Epidermal melanocyte (primary cell): ENCODE results near the gene ZNF516.

ENCODE experiments used
- DNase-seq: peaks from one replicate; pipeline ENCODE4 v3.0.0; 2011; ENCODE audit warnings: low spot score; ENCODE audit not compliant: insufficient read length

ZNF516 gene

DNA sequence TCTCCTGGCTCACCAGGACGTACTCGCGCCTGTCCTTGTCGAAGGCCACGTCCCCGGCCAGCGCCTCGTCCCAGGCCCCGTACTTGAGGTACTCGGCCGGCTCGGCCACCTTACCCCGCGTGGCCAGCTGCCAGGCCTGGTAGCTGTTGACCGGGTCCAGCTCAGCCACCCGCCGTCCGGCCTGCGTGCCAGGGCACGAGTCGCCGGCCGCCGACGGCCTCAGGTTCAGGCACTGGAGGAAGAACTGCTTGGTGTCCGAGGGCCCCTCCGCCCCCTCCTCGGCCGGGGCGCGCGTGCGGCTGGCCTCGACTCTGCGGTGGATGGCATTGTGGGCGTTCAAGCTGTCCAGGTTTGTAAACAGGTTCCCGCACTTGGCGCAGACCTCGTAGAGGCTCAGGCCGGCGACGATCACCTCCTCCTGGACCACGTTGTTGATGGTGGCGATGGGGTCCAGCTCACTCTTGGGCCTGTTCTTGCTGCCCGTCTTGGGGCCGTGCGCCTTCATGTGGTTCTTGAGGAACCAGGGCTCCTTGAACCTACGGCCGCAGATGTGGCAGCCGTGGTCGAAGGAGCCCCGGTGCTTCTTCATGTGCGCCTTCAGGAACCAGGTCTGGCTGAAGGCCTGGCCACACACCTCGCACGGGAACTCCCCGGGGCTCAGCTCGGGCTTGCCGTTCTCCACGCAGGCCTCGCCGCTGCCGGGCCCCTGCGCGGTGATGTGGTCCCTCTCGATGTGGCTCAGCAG lies 53.2 kb downstream of the ZNF516 start:
- DNase-seq = no peak

DNA sequence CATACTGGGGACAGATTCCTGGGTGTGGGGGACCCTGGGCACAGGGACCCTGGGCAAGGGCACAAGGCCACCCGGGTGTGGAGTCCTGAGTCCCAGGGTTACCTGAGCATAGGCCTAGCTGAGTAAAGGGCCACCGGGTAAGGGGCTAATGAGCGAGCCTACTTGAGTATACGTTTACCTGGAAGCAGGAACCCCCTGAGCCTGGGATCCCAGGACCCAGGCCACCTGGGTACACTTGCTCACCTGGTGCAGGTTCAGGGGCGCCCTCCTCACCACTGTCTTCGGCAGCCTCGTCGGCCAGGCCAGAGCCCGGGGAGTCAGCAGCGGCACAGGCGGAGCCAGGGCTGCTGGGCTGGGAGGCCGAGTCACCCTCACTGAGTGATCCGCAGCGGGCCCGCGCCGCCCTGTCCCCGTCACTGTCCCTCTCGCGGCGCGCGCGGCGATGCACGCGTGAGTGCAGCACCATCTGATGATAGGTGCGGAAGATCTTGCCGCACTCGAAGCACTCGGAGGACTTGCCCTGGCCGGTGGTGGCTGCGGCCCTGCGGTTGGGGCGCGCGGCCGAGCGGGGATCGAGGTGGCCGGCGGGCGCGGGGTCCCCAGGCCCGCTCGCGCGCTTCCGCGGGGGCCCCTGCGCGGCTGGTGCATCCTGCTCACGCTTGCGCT lies 53.9 kb downstream of the ZNF516 start:
- no peak for DNase-seq

GRCh38 chr18:76437910-76438309 lies 57.1 kb downstream of the ZNF516 start:
- no peak for DNase-seq

GRCh38 chr18:76437011-76437410 lies 58.0 kb downstream of the ZNF516 start:
- DNase-seq = no peak

- DNase-seq = no peak
These were observed 58.7 kb downstream of the ZNF516 start for GRCh38 chr18:76436342-76436741.

DNA sequence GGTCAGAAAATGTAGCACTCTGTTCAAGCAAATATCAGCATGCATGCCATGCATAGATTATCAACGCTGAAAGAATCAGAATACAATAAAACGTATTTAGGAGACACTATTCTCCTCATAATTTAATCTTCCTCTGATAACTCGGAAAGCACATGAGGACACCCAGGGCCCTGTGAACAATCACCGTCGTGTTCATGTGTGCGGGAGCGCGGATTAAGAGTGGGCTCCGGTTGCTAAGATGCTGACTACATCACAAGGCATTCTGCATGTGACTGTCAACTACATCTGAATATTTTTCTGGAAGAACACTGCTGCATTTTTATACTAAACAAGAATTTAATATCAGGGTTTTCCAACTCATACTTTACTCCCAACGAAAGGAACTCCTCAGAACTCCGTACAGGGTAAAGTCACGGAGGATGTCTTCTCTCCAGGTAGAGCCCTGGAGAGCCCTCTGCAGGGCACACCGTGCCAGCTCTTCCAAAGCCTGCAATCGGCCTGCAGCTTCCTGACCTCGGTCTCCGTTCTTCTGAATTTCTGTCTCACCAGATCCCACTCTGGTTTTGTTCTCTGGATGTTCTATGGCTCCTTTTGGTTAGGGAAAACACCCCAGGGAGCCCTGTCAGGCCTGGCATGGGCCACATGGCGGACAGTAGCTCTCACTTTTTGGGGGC lies 59.6 kb downstream of the ZNF516 start:
- no peak for DNase-seq

GRCh38 chr18:76434452-76434851 lies 60.6 kb downstream of the ZNF516 start:
- no peak for DNase-seq

GRCh38 chr18:76433788-76434187 lies 61.3 kb downstream of the ZNF516 start:
- DNase-seq = no peak

DNA sequence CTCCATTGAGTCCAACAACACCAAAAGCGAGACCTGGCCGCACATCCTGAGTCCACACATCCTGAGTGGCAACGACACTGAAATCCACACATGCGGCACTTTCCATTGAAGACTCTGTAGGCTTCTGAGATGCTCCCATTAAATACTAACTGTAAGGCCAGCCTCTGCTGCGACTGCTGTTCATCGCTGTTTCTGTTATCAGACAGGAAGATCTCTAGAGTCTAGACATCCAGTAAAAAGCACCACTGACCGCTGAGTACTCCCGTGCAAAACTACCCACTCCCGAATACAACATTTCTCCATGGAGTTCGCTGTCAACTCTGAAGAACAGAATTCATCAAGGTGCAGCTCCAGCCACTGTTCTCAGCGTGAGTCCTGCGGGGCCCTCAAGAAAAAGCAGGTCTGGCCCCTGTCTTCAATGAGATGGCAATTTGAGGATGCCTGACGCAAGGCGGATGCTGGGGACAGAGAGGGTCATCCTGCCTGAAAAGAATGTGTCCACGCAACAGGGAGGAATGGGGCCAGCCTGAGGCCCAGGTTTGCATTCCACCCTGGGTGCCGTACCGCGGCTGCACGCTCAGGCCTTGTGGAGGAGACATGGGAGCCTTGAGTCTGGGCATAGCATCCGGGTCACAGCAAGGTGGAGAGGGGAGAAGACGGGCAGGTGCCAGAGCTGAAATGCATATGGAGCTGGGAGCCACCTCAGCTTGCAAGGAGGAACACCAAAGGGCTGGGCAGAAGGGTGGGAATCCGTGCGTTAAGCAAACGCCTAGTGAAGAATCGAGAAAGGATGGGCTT lies 61.9 kb downstream of the ZNF516 start:
- no peak for DNase-seq

DNA sequence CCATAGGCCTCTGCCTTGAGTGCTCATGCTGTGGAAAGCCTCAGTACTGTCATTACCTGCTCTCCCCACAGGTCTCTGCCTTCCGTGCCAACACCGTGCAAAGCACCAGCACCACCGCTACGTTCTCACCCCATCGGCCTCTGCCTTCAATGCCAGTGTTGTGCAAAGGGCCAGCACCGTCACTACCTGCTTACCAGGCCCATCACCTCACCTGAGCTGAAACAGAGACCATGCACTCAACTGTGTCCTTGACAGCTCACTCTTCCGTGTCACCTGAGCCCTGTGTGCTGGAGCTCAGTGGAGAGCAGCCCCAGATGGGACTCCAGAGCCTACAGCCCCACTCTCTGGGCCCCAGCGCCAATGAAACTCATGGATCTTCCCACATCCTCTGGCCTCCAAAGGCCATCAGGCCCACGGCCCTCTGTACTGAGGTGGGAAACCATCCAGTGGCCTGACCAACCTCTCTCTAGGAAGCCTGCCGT lies 62.7 kb downstream of the ZNF516 start:
- no peak for DNase-seq

- no peak for DNase-seq
These were observed 63.4 kb downstream of the ZNF516 start for GRCh38 chr18:76431437-76432273.

DNA sequence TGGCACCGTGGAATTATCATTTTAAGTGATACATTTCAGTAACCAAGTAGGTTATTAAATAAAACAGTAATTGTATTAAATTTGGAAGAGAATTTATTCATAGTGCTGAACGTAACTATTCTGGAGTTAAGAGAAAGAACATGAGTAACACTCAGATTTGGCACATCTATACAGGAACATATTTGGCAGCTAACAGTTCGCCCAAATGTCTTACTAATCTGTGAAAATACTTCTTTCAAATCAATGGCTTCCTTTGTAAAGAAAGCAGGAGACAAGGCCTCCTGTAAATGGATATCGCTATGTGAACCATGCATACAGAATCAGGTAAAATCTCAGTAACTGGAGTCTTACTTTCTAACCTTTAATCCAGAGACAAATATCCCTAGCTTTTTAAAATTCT lies 64.4 kb downstream of the ZNF516 start:
- no peak for DNase-seq

- DNase-seq = no peak
These were observed 65.5 kb downstream of the ZNF516 start for GRCh38 chr18:76429262-76430126.

DNA sequence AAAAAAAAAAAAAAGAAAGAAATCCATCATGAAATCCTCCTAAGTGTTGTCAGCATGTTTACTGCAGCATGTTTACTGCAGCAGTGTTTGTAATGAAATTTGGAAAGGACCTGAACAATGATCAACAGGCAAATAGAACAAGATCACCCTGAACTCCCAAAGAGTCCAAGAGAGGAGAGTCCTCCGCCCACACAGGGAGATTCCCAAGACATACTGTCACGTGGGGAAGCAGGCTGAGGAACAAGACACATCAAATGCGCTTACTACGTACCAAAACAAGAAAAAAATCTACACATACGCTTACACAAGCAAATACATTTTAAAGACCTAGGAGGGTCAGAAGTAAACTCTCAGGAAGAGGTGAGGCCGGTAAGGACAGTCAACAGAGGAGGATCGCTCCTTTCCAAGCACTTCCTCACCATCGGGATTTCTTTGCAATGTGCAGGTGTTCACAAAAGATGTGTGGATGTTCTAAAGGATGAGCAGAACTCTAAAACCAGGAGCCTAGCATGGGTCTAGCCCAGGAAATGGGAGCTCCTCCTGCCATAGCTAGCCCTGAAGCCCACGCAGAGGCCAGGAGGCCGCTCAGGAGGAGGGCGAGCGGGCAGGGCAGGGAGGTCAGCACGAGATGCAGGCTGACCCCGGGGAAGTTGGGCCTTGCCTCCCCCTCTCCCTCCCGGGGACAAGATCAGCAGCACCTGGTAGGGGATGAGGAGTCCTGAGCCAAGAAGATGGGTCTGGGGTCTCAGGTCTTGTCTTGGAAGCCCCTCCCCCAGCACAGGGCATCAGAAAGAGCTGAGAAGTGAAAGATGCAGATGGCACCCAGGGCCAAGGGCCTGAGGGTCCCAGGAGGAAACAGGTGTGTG lies 66.4 kb downstream of the ZNF516 start:
- no peak for DNase-seq

DNA sequence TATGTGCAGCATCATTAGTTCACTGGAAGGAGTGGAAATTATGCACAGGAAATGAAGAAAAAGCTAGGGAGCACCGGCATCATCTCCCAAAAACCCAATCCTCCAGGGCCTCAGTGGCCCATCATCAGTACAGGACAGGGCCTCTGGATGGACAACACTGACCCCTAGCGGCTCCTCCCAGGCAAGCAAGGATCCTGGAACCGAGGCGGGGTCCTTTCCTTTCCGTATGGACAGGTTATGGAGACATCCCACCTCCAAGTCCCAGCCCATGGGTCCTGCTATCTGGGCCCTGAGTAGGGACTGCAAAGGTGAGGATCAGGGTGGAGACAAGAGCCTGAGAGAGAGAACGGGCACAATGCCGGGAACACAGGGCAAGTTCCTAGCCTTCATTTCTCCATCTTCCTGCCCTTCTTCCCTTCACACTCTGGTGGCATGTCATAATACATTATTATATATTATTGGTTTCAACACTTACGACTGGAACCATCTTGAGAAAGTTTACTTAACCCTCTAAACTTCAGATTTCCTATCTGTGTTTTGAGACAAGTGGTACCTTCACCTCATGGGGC lies 68.2 kb downstream of the ZNF516 start:
- DNase-seq = no peak

GRCh38 chr18:76425146-76426131 lies 69.6 kb downstream of the ZNF516 start:
- DNase-seq = no peak

DNA sequence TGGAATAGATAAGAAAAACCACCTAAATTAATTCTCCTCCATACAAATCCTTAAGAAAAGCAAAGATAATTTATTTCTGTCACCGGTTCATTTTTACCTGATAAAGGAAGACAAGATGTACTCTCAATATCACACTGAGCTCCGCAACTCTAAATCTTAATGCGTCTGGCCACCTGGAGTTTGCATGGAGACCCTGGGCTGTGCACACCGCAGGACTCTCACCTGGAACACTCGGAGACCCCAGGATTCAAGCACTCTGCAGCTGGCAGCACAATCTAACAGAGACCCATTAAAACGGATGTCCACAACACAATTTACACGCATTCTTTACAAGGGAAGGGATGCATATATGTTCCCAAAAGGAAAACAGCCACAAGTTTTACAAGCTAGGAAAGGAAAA lies 72.2 kb downstream of the ZNF516 start:
- DNase-seq = no peak
